ENCODE measurements around the gene GPR101. TPM values are rescaled to one million over a fixed set of nuclear protein-coding genes. Genes with fewer than 3 reads are reported as not detected.
"Not testable (repeated sequence)": the region's sequence is repeated elsewhere in the genome, so short reads cannot be mapped to it uniquely, and the experiment has no call there.

The GPR101 gene
- polyA plus RNA-seq, 2 donors, result not detected

- H3K27me3 ChIP-seq (ENCODE audit: control insufficient read depth in 1 of 2, insufficient read depth in 2 of 2, low read length in 2 of 2), result peaks cover 0 to 13% of the 10 kb centered on the region in 2 donors
- no peak overlapping the region for H3K4me3 ChIP-seq (ENCODE audit: low read depth in 1 of 2, low read length in 2 of 2)
- H3K9me3 ChIP-seq (ENCODE audit: control insufficient read depth in 2 of 2, insufficient read depth in 1 of 2, low read depth in 1 of 2, low read length in 1 of 2), result peaks cover 0 to 3% of the 10 kb centered on the region in 2 donors
- peaks cover 2 to 4% of the 10 kb centered on the region in 2 donors for H3K4me1 ChIP-seq (ENCODE audit: control insufficient read depth in 2 of 2, insufficient read depth in 2 of 2, low read length in 1 of 2)
- 41 to 65% methylated on average over 2 of the region's 2 CpGs for WGBS, 2 donors
- no peak overlapping the region for H3K27ac ChIP-seq (ENCODE audit: low read depth in 2 of 2, low read length in 1 of 2)
- H3K36me3 ChIP-seq (ENCODE audit: control insufficient read depth in 2 of 2, insufficient read depth in 2 of 2, low read length in 1 of 2), result no peaks in the 10 kb centered on the region
These were observed 5.1 kb downstream of the GPR101 start for GRCh38 chrX:137028699-137029098.

DNA sequence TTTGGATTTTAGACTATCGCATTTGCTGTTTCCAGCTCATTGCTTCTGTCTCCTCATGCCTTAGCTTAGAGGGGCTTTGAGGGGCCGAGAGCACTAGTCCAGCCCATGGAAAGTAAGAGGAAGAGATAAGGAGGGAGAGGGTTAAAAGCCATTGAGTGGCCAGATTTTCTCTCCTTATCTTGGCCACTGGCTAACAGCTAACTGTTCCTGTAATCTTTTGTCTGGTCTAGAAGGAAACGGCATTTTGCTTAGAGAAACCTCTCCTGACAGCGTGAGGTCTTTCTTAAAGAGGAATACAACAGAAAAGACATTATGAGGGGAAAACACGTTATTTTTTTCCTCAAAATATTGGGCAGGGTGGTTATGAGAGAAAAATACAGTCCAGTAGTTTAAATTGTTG lies 7.9 kb downstream of the GPR101 start:
- Histone ChIP-seq H3K36me3 (ENCODE audit: control insufficient read depth in 2 of 2, insufficient read depth in 2 of 2, low read length in 1 of 2) (no peaks in the 10 kb centered on the region), H3K27me3 (ENCODE audit: control insufficient read depth in 1 of 2, insufficient read depth in 2 of 2, low read length in 2 of 2) (peaks cover 0 to 15% of the 10 kb centered on the region in 2 donors), H3K4me1 (ENCODE audit: control insufficient read depth in 2 of 2, insufficient read depth in 2 of 2, low read length in 1 of 2) (no peaks in the 10 kb centered on the region), H3K9me3 (ENCODE audit: control insufficient read depth in 2 of 2, insufficient read depth in 1 of 2, low read depth in 1 of 2, low read length in 1 of 2) (no peaks in the 10 kb centered on the region), H3K27ac (ENCODE audit: low read depth in 2 of 2, low read length in 1 of 2) (no peak overlapping the region), H3K4me3 (ENCODE audit: low read depth in 1 of 2, low read length in 2 of 2) (no peak overlapping the region)
- WGBS, 2 donors, result 36 to 39% methylated on average over 5 of the region's 5 CpGs

DNA sequence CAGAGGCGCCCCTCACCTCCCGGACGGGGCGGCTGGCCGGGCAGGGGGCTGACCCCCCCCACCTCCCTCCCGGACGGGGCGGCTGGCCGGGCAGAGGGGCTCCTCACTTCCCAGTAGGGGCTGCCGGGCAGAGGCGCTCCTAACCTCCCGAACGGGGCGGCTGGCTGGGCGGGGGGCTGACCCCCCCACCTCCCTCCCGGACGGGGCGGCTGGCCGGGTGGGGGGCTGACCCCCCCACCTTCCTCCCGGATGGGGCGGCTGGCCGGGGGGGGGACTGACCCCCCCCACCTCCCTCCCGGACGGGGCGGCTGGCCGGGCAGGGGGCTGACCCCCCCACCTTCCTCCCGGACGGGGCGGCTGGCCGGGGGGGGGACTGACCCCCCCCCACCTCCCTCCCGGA lies 33.6 kb downstream of the GPR101 start:
- H3K36me3 ChIP-seq (ENCODE audit: control insufficient read depth in 2 of 2, insufficient read depth in 2 of 2, low read length in 1 of 2); H3K9me3 ChIP-seq (ENCODE audit: control insufficient read depth in 2 of 2, insufficient read depth in 1 of 2, low read depth in 1 of 2, low read length in 1 of 2); H3K4me3 ChIP-seq (ENCODE audit: low read depth in 1 of 2, low read length in 2 of 2); H3K27ac ChIP-seq (ENCODE audit: low read depth in 2 of 2, low read length in 1 of 2); H3K4me1 ChIP-seq (ENCODE audit: control insufficient read depth in 2 of 2, insufficient read depth in 2 of 2, low read length in 1 of 2); H3K27me3 ChIP-seq (ENCODE audit: control insufficient read depth in 1 of 2, insufficient read depth in 2 of 2, low read length in 2 of 2): not testable (repeated sequence)
- 88 to 90% methylated on average over 2 to 19 of the region's 31 CpGs for WGBS, 2 donors

- 48 to 55% methylated on average over 3 of the region's 3 CpGs for WGBS, 2 donors
- H3K36me3 ChIP-seq (ENCODE audit: control insufficient read depth in 2 of 2, insufficient read depth in 2 of 2, low read length in 1 of 2), result no peaks in the 10 kb centered on the region
- H3K4me1 ChIP-seq (ENCODE audit: control insufficient read depth in 2 of 2, insufficient read depth in 2 of 2, low read length in 1 of 2), result no peaks in the 10 kb centered on the region
- H3K27ac ChIP-seq (ENCODE audit: low read depth in 2 of 2, low read length in 1 of 2), result no peak overlapping the region
- no peak overlapping the region for H3K4me3 ChIP-seq (ENCODE audit: low read depth in 1 of 2, low read length in 2 of 2)
- no peaks in the 10 kb centered on the region for H3K9me3 ChIP-seq (ENCODE audit: control insufficient read depth in 2 of 2, insufficient read depth in 1 of 2, low read depth in 1 of 2, low read length in 1 of 2)
- no peaks in the 10 kb centered on the region for H3K27me3 ChIP-seq (ENCODE audit: control insufficient read depth in 1 of 2, insufficient read depth in 2 of 2, low read length in 2 of 2)
These were observed 34.8 kb downstream of the GPR101 start for GRCh38 chrX:136999024-136999423.

Other genes with a start within 250 kb of the GPR101 start
- gene RBMX, start 153.3 kb downstream of the GPR101 start, polyA plus RNA-seq, result 10 to 100 TPM; 56.5 to 80.4 TPM

Data from esophagus (tissue), 2 donors.